SK-N-DZ (cell line): ENCODE results near the gene CSN1S1.

Experiments
- DNase-seq: peaks from one replicate; pipeline ENCODE4 v3.0.0-alpha.2; 2015; ENCODE audit warnings: low spot score

The CSN1S1 gene

DNA sequence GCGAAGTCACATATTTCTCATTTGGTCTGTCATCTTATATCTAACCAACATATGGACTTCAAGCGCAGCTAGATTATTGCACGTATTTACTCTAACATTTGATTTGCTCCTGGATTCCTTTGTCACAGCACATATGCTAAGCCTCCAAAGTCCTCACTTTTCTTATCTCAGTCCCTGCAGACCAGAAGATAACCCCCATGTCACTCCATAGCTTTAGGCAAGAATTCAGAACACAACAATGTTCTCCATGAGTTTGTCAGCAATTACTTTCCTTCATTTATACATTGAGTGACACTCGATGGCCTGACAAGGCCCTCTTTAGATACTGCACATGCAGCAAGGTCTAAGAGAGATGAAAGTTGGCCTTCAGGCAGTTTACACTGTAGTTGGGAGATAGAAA lies 60.1 kb downstream of the CSN1S1 start:
- no peak for DNase-seq

DNA sequence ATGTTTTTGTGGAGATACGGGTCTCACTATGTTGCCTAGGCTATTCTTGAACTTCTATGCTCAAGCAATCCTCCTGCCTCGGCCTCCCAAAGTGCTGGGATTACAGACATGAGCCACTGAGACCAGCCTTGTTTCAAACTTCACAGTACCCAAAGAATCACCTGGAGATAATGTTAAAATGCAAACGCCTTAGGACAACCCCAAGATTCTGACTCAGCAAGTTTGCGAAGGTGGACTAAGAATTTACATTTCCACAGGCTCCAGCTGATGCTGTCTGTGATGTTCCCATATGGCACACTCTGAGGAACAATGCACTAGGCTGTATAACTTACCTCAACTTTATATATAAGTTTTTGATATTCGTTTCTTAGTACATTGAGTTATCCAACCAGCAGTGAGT lies 63.9 kb downstream of the CSN1S1 start:
- DNase-seq: no peak

DNA sequence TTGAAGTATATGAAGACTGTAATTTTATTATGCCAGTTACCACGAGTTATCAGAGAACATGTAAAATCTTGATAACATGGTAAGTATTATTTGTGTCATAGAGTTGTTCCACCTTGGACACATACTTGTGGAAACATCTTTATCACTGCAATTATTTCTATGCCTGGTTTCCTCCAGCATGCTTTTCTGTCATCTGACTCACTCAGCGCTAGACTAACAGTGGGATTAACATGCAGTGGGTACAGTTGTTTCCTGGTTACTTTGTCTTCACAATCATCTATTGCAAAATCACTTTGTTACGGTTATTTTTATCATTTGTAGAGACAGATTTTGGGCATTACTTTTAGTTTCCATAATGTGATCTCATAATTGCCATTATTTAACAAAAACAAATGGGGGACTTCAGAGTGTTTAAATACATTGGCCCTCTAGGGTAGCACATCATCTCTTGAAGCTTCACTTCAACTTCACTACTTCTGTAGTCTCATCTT lies 64.7 kb downstream of the CSN1S1 start, which contains the start of gene STATH:
STATH (plus strand) TSS at position 441 of the 491 bp plus-strand sequence. CDS start 2,472 bp downstream, outside the sequence.
- DNase-seq: no peak
